Activated CD4-positive, alpha-beta memory T cell treated with anti-CD3 and anti-CD28 coated beads for 36 hours (primary cell): ENCODE measurements around the gene ARHGEF40. TPM values are rescaled to one million over a fixed set of nuclear protein-coding genes. Genes with fewer than 3 reads are reported as not detected.

Source experiments
- CTCF ChIA-PET: fragments of 350-600 bp; sonication (Branson Sonifier 250); formaldehyde crosslinking; loops from one replicate; lab custom pipeline; 2021; ENCODE audit warnings: antibody characterized with exemption, inconsistent platforms; lab: Charles Lee
- POLR2A ChIA-PET: fragments of 350-600 bp; sonication (Branson Sonifier 250); formaldehyde crosslinking; loops from one replicate; lab custom pipeline; 2021; ENCODE audit warnings: antibody characterized with exemption; lab: Charles Lee
- DNase-seq: peaks from one replicate; pipeline ENCODE4 v3.0.0-alpha.2; 2020
- H3K27ac Mint-ChIP-seq: one replicate; pipeline ENCODE4 v1.8.0; 2021; ENCODE audit warnings: mixed read lengths
- H3K27me3 Mint-ChIP-seq: one replicate; pipeline ENCODE4 v1.8.0; 2021; ENCODE audit warnings: mixed read lengths
- H3K36me3 Mint-ChIP-seq: one replicate; pipeline ENCODE4 v1.8.0; 2021; ENCODE audit warnings: mixed read lengths
- H3K4me1 Mint-ChIP-seq: one replicate; pipeline ENCODE4 v1.8.0; 2021; ENCODE audit warnings: low read depth, mixed read lengths
- H3K4me3 Mint-ChIP-seq: one replicate; pipeline ENCODE4 v1.8.0; 2021; ENCODE audit warnings: mild to moderate bottlenecking, mixed read lengths
- H3K9me3 Mint-ChIP-seq: one replicate; pipeline ENCODE4 v1.8.0; 2021; ENCODE audit warnings: mixed read lengths
- intact Hi-C: fragments of 100-400 bp; cut with micrococcal nuclease; formaldehyde crosslinking; loops from one replicate; pipeline ENCODE4 v1.15.1; 2023
- total RNA-seq, 2 experiments: library from RNA; stranded (reverse); gene quantifications; one replicate each; pipeline ENCODE4 v1.2.3, GENCODE V29; 2021

The ARHGEF40 gene
- total RNA-seq, 2 experiments from 2014 or later, result 0.33 to 0.44 TPM

GRCh38 chr14:21077672-21078071, 7.6 kb downstream of the ARHGEF40 start:
- Mint-ChIP-seq H3K27me3 (peaks cover under 1% of the 10 kb centered on the region), H3K36me3 (no peaks in the 10 kb centered on the region), H3K27ac (no peak overlapping the region), H3K4me3 (no peak overlapping the region), H3K4me1 (no peaks in the 10 kb centered on the region), H3K9me3 (no peaks in the 10 kb centered on the region)
- DNase-seq, result no peak
- CTCF ChIA-PET, result interaction anchor here (1.1 to 3.3 kb wide), 2 partner anchors 62 to 63 kb away, joined by 3 to 12 read pairs; no protein-coding TSS in a partner anchor
- intact Hi-C loops, result no loop called here
- POLR2A ChIA-PET, result no interaction called here

- CTCF ChIA-PET, result interaction anchor here (3.3 kb wide), 1 partner anchor 64 kb away, joined by 12 read pairs; no protein-coding TSS in a partner anchor
- no peaks in the 10 kb centered on the region for H3K9me3 Mint-ChIP-seq
Measured at GRCh38 chr14:21078287-21078686, 8.2 kb downstream of the ARHGEF40 start.

GRCh38 chr14:21078726-21079125, 8.6 kb downstream of the ARHGEF40 start:
- DNase-seq, result no peak
- CTCF ChIA-PET, result interaction anchor here (2.4 to 3.3 kb wide), 2 partner anchors 10 to 64 kb away, joined by 9 to 12 read pairs; no protein-coding TSS in a partner anchor
- Mint-ChIP-seq H3K27me3 (no peaks in the 10 kb centered on the region), H3K36me3 (no peaks in the 10 kb centered on the region), H3K27ac (no peak overlapping the region), H3K4me1 (no peaks in the 10 kb centered on the region), H3K9me3 (no peaks in the 10 kb centered on the region), H3K4me3 (no peak overlapping the region)
- intact Hi-C loops, result no loop called here
- POLR2A ChIA-PET, result no interaction called here

More at GRCh38 chr14:21078287-21078686, 8.2 kb downstream of the ARHGEF40 start:
- Mint-ChIP-seq H3K4me1 (no peaks in the 10 kb centered on the region), H3K27me3 (no peaks in the 10 kb centered on the region), H3K27ac (no peak overlapping the region), H3K36me3 (no peaks in the 10 kb centered on the region), H3K4me3 (no peak overlapping the region)
- intact Hi-C loops, result no loop called here
- POLR2A ChIA-PET, result no interaction called here
- no peak for DNase-seq

GRCh38 chr14:21081521-21082142, 11.5 kb downstream of the ARHGEF40 start:
- ChIA-PET POLR2A (interaction anchor here (1.2 kb wide), 1 partner anchor 10 kb away, joined by 3 read pairs; no protein-coding TSS in a partner anchor), CTCF (interaction anchor here (0.6 to 1.4 kb wide), 2 partner anchors 32 to 67 kb away, joined by 4 to 7 read pairs; no protein-coding TSS in a partner anchor)
- Mint-ChIP-seq H3K36me3 (no peaks in the 10 kb centered on the region), H3K27ac (no peak overlapping the region), H3K27me3 (no peaks in the 10 kb centered on the region), H3K4me1 (peaks cover 3% of the 10 kb centered on the region), H3K4me3 (no peak overlapping the region), H3K9me3 (no peaks in the 10 kb centered on the region)
- intact Hi-C loops, result no loop called here
- no peak for DNase-seq

GRCh38 chr14:21083565-21084325, 13.6 kb downstream of the ARHGEF40 start:
- ChIA-PET CTCF (interaction anchor here (0.8 to 9.1 kb wide), 6 partner anchors 9 to 69 kb away, joined by 4 to 146 read pairs (median 6); partner anchors contain the start of genes ARHGEF40 and TMEM253), POLR2A (interaction anchor here (0.5 kb wide), 1 partner anchor 12 kb away, joined by 3 read pairs; no protein-coding TSS in a partner anchor)
- H3K4me1 Mint-ChIP-seq, result peaks cover 16% of the 10 kb centered on the region
- H3K36me3 Mint-ChIP-seq, result no peaks in the 10 kb centered on the region
- intact Hi-C loops, result no loop called here
- no peak for DNase-seq
- no peak overlapping the region for H3K4me3 Mint-ChIP-seq
- no peaks in the 10 kb centered on the region for H3K9me3 Mint-ChIP-seq
- H3K27ac Mint-ChIP-seq, result no peak overlapping the region
- H3K27me3 Mint-ChIP-seq, result no peaks in the 10 kb centered on the region

GRCh38 chr14:21084396-21084795, 14.3 kb downstream of the ARHGEF40 start:
- intact Hi-C loops, result no loop called here
- no peak overlapping the region for H3K27ac Mint-ChIP-seq
- H3K27me3 Mint-ChIP-seq, result no peaks in the 10 kb centered on the region
- peaks cover 18% of the 10 kb centered on the region for H3K4me1 Mint-ChIP-seq
- CTCF ChIA-PET, result interaction anchor here (0.8 to 9.1 kb wide), 5 partner anchors 8 to 70 kb away, joined by 4 to 146 read pairs (median 6); partner anchors contain the start of gene TMEM253
- H3K4me3 Mint-ChIP-seq, result no peak overlapping the region
- no peaks in the 10 kb centered on the region for H3K9me3 Mint-ChIP-seq
- POLR2A ChIA-PET, result no interaction called here
- no peaks in the 10 kb centered on the region for H3K36me3 Mint-ChIP-seq
- DNase-seq, result no peak

GRCh38 chr14:21084998-21085853, 15.1 kb downstream of the ARHGEF40 start:
- H3K27me3 Mint-ChIP-seq, result no peaks in the 10 kb centered on the region
- peaks cover 18% of the 10 kb centered on the region for H3K4me1 Mint-ChIP-seq
- ChIA-PET POLR2A (no interaction called here), CTCF (interaction anchor here (1.9 to 9.1 kb wide), 3 partner anchors 18 to 71 kb away, joined by 5 to 146 read pairs (median 134); partner anchors contain the start of gene TMEM253)
- DNase-seq, result no peak
- intact Hi-C loops, result no loop called here
- H3K27ac Mint-ChIP-seq, result no peak overlapping the region
- no peak overlapping the region for H3K4me3 Mint-ChIP-seq
- no peaks in the 10 kb centered on the region for H3K9me3 Mint-ChIP-seq
- H3K36me3 Mint-ChIP-seq, result no peaks in the 10 kb centered on the region

GRCh38 chr14:21086908-21087293, 16.8 kb downstream of the ARHGEF40 start:
- ChIA-PET CTCF (interaction anchor here (1.1 to 9.1 kb wide), 5 partner anchors 11 to 72 kb away, joined by 4 to 146 read pairs (median 48); partner anchors contain the start of genes TMEM253 and ZNF219), POLR2A (interaction anchor here (0.7 to 0.9 kb wide), 3 partner anchors 15 to 72 kb away, joined by 3 to 4 read pairs (median 4); no protein-coding TSS in a partner anchor)
- peaks cover 18% of the 10 kb centered on the region for H3K4me1 Mint-ChIP-seq
- H3K4me3 Mint-ChIP-seq, result no peak overlapping the region
- H3K27me3 Mint-ChIP-seq, result no peaks in the 10 kb centered on the region
- H3K9me3 Mint-ChIP-seq, result no peaks in the 10 kb centered on the region
- intact Hi-C loops, result loop anchor here (1.0 kb wide), 1 partner anchor 17 kb away; no protein-coding TSS in a partner anchor
- no peak overlapping the region for H3K27ac Mint-ChIP-seq
- no peaks in the 10 kb centered on the region for H3K36me3 Mint-ChIP-seq
- no peak for DNase-seq

GRCh38 chr14:21087294-21088091, 17.4 kb downstream of the ARHGEF40 start:
- POLR2A ChIA-PET, result interaction anchor here (0.6 to 0.9 kb wide), 4 partner anchors 16 to 626 kb away, joined by 3 to 4 read pairs (median 4); partner anchors contain the start of gene PIP4P1
- H3K27ac Mint-ChIP-seq, result peak overlapping the region; percentile 62
- peaks cover 20% of the 10 kb centered on the region for H3K4me1 Mint-ChIP-seq
- H3K9me3 Mint-ChIP-seq, result no peaks in the 10 kb centered on the region
- no peaks in the 10 kb centered on the region for H3K27me3 Mint-ChIP-seq
- peak; percentile 68 for DNase-seq
- no peak overlapping the region for H3K4me3 Mint-ChIP-seq
- peaks cover 1% of the 10 kb centered on the region for H3K36me3 Mint-ChIP-seq
- CTCF ChIA-PET, result interaction anchor here (1.1 to 9.1 kb wide), 5 partner anchors 11 to 73 kb away, joined by 4 to 146 read pairs (median 48); partner anchors contain the start of genes TMEM253 and ZNF219
- intact Hi-C loops, result loop anchor here (1.0 kb wide), 1 partner anchor 17 kb away; no protein-coding TSS in a partner anchor

- Mint-ChIP-seq H3K9me3 (no peaks in the 10 kb centered on the region), H3K27me3 (no peaks in the 10 kb centered on the region), H3K36me3 (peaks cover 1% of the 10 kb centered on the region), H3K4me1 (peaks cover 23% of the 10 kb centered on the region), H3K4me3 (no peak overlapping the region), H3K27ac (peak overlapping the region; percentile 24)
- CTCF ChIA-PET, result interaction anchor here (0.5 to 9.1 kb wide), 8 partner anchors 9 to 74 kb away, joined by 3 to 146 read pairs (median 14); partner anchors contain the start of genes ARHGEF40 and TMEM253
- POLR2A ChIA-PET, result no interaction called here
- DNase-seq, result no peak
- intact Hi-C loops, result no loop called here
Measured at GRCh38 chr14:21088687-21089086, 18.6 kb downstream of the ARHGEF40 start.
